Peyer's patch (tissue), 4 donors: ENCODE measurements around the gene MUC6. TPM values are rescaled to one million over a fixed set of nuclear protein-coding genes. Genes with fewer than 3 reads are reported as not detected.

Experiments used
- DNase-seq, 3 donors: peaks; one replicate each; pipeline ENCODE4 v3.0.0-alpha.2; 2017 to 2019
- H3K27ac ChIP-seq, 4 donors: fragments of 200-600 bp; sonication (generic); one replicate each; pipeline ENCODE4 v1.5.1; 2016 to 2019
- H3K27me3 ChIP-seq, 2 donors: fragments of 200-600 bp; sonication (generic); one replicate each; pipeline ENCODE4 v1.5.1; 2019
- H3K36me3 ChIP-seq, 3 donors: fragments of 200-600 bp; sonication (generic); one replicate each; pipeline ENCODE4 v1.5.1; 2016 to 2019
- H3K4me1 ChIP-seq, 4 donors: fragments of 200-600 bp; sonication (generic); one replicate each; pipeline ENCODE4 v1.5.1; 2016 to 2019
- H3K4me3 ChIP-seq, 4 donors: fragments of 200-600 bp; sonication (generic); 1 replicate in 3 of 4; 2 replicates in 1 of 4; pipeline ENCODE4 v1.5.1; 2016 to 2019; ENCODE audit warnings: mild to moderate bottlenecking in 1 of 4
- H3K9me3 ChIP-seq, 4 donors: fragments of 200-600 bp; sonication (generic); one replicate each; pipeline ENCODE4 v1.5.1; 2016 to 2019; ENCODE audit warnings: mild to moderate bottlenecking in 1 of 4
- POLR2A ChIP-seq, 2 donors: fragments of 450-650 bp; IDR thresholded peaks; one replicate each; pipeline ENCODE4 v1.5.1; 2017; ENCODE audit warnings: antibody characterized with exemption in 2 of 2, mild to moderate bottlenecking in 2 of 2, moderate library complexity in 2 of 2
- total RNA-seq, 4 donors: library from RNA; depleted of rRNA; stranded (reverse); fragments of >200 nt; gene quantifications; one replicate each; pipeline ENCODE4 v1.1.0, GENCODE V29; 2016
- TF ChIP-seq, protein P1 (sequence below), 6 experiments: fragments of 450-650 bp in 4 of 6; fragments of 200-600 bp in 2 of 6; sonication (generic) in 1 of 6; IDR thresholded peaks; one replicate each; pipeline ENCODE4 v1.5.1; 2017 to 2019; ENCODE audit warnings: antibody characterized with exemption in 6 of 6, mild to moderate bottlenecking in 3 of 6, moderate library complexity in 1 of 6

The MUC6 gene
- total RNA-seq, 4 donors from 2014 or later = not detected

DNA sequence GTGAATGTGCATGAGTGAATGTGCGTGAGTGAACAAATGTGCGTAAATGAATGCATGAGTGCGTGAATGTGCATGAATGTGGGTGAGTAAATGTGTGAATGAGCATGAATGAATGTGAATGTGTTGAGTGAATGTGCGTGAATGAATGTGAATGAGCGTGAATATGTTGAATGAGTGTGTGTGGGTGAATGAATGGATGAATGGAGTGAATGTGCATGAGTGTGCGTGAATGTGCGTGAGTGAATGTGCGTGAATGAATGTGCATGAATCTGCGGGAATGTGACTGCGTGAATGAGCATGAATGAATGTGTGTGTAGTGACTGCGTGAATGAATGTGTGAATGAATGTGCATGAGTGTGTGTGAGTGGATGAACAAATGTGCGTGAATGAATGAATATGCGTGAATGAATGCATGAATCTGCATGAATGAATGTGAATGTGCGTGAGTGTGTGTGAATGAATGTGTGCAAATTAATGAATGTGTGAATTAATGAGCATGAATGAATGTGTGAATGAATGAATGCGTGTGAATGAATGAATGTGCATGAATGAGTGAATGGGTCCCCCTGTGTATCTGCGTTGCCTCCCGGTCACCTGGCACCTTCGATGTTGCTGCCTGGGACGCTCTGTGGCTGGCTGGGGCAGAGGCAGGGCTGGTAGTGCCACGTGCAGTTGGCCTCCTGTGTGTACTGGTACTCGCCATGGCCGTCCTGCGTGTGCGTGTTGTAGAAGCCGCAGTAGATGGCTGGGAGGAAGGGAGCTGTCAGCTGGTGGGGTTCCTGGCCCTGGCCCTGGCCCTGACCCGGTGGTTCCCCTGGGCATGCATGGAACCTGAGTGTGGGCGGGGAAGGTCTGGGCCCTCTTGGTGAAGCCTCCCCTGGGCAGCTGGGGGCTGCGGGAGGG is 13.4 kb downstream of the MUC6 start:
- Histone ChIP-seq H3K4me1 (no peaks in the 10 kb centered on the region), H3K27me3 (no peaks in the 10 kb centered on the region), H3K4me3 (no peak overlapping the region), H3K27ac (no peak overlapping the region), H3K9me3 (no peaks in the 10 kb centered on the region), H3K36me3 (no peaks in the 10 kb centered on the region)
- TF ChIP-seq POLR2A (IDR thresholded peaks at IDR 0.05) = no peak
- TF ChIP-seq, protein P1, sequence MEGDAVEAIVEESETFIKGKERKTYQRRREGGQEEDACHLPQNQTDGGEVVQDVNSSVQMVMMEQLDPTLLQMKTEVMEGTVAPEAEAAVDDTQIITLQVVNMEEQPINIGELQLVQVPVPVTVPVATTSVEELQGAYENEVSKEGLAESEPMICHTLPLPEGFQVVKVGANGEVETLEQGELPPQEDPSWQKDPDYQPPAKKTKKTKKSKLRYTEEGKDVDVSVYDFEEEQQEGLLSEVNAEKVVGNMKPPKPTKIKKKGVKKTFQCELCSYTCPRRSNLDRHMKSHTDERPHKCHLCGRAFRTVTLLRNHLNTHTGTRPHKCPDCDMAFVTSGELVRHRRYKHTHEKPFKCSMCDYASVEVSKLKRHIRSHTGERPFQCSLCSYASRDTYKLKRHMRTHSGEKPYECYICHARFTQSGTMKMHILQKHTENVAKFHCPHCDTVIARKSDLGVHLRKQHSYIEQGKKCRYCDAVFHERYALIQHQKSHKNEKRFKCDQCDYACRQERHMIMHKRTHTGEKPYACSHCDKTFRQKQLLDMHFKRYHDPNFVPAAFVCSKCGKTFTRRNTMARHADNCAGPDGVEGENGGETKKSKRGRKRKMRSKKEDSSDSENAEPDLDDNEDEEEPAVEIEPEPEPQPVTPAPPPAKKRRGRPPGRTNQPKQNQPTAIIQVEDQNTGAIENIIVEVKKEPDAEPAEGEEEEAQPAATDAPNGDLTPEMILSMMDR (IDR thresholded peaks at IDR 0.05) = no peak
- DNase-seq = no peak

DNA sequence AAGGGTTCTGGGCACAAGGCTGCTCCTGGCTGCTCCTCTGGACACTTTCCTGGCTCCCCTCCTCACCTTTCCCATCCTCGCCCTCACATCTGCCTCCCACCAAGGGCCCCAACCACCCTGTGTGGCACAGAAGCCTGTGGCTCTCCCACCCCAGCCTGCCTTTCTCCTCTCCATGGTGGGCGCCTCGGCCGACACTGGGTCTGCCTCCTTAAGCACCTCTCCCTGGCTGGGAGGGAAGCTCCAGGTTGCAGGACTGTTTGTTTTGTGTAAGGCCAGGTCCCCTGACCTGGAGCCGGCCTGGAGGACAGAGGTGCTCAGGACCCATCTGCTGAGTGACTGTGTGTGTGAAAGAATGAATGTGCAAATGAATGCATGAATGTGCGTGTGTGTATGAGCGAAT is 14.1 kb downstream of the MUC6 start:
- Histone ChIP-seq H3K27ac (no peak overlapping the region), H3K4me1 (no peaks in the 10 kb centered on the region), H3K36me3 (no peaks in the 10 kb centered on the region), H3K9me3 (no peaks in the 10 kb centered on the region), H3K27me3 (no peaks in the 10 kb centered on the region), H3K4me3 (no peak overlapping the region)
- DNase-seq = no peak
- TF ChIP-seq, protein P1 (IDR thresholded peaks at IDR 0.05) = no peak
- no peak for TF ChIP-seq POLR2A (IDR thresholded peaks at IDR 0.05)

DNA sequence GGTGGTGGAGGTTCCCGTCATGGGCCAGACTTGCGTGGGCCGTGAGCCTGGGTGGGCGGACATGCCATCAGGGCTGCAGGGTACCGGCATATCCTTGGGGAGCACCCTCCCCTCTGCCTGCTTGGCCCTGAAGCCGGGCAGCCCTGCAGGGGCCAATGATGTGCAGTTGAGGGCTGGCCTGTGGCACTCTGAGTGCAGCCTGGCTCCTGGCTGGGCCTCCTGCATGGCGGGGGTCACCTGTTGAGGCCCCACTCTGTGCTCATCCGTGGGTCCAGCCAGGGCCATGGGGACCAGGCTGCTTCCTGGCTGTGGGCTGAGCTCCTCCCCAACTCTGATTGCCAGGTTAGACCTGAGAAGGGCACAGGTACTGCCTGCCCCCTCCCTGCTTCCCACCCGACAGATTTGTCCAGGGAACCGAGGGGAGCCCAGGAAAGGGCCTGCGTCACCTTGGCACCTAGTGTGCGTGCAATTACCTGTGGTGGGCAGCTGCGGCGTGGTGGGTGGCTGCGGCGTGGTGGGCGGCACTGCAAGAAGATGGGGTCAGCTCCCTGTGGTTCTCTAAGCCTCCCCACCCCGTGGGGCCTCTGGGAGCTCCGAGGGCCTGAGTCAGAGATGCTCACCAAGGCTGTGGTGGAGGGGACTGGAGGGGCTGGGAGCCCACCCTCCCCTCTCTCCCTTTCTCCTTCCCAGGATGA is 16.2 kb downstream of the MUC6 start:
- H3K9me3 ChIP-seq = no peaks in the 10 kb centered on the region
- no peaks in the 10 kb centered on the region for H3K27me3 ChIP-seq
- no peak overlapping the region for H3K4me3 ChIP-seq
- no peak overlapping the region for H3K27ac ChIP-seq
- H3K4me1 ChIP-seq = no peaks in the 10 kb centered on the region
- H3K36me3 ChIP-seq = no peaks in the 10 kb centered on the region
- no peak for DNase-seq
- TF ChIP-seq, protein P1 (IDR thresholded peaks at IDR 0.05) = no peak
- no peak for TF ChIP-seq POLR2A (IDR thresholded peaks at IDR 0.05)

DNA sequence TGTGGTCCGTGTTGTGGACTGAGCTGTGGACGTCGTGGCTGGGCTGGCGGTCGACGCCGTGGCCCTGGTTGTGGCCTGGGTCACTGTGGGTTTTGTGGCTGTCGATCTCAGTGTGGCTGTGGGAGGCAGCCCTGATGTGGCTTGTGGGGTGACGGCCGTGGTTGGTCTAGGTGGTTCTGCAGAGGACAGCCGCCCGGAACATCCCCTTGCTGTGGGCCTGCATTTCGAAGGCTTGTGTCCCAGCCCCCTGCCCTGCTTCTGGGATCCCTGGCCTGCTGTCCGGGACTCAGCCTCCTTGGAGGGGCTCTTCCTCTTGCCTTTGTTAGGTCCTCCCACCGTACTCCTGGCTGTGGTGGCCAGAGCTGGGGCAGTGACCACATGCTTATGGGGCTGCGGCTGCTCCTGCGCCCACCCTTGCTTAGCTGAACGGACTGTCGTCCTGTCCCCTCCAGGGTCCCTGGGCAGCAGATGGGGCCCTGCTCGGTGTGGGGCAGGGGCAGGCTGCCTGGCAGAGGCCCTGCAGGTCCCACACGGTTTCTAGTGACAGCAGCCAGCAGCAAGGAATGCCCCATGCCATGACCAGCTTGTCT is 17.1 kb downstream of the MUC6 start:
- H3K9me3 ChIP-seq = no peaks in the 10 kb centered on the region
- no peak overlapping the region for H3K4me3 ChIP-seq
- no peak overlapping the region for H3K27ac ChIP-seq
- H3K4me1 ChIP-seq = no peaks in the 10 kb centered on the region
- no peak for DNase-seq
- TF ChIP-seq, protein P1 (IDR thresholded peaks at IDR 0.05) = no peak
- no peak for TF ChIP-seq POLR2A (IDR thresholded peaks at IDR 0.05)
- no peaks in the 10 kb centered on the region for H3K27me3 ChIP-seq
- no peaks in the 10 kb centered on the region for H3K36me3 ChIP-seq

DNA sequence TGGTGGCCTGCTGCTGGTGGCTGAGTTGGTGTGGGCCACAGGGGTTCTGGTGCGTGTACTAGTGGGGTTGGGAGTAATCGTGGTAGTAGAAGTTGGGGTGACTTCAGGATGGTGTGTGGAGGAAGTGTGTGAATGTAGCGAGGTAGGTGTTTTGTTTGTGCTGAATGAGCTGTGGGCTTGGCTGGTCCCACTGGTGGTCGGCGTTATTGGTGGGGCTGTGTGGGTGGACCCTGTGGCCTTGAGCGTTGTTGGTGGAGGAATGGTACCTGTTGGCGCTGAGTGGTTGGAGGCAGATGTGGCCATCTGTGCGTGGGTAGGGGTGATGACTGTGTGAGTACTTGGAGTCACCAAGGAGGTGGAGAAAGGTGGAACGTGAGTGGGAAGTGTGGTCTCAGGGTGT is 18.4 kb downstream of the MUC6 start:
- no peak for DNase-seq
- no peak for TF ChIP-seq POLR2A (IDR thresholded peaks at IDR 0.05)
- TF ChIP-seq, protein P1 (IDR thresholded peaks at IDR 0.05) = no peak
- H3K9me3 ChIP-seq = no peaks in the 10 kb centered on the region
- no peaks in the 10 kb centered on the region for H3K27me3 ChIP-seq
- H3K27ac ChIP-seq = no peak overlapping the region
- H3K4me1 ChIP-seq = no peaks in the 10 kb centered on the region
- H3K4me3 ChIP-seq = no peak overlapping the region
- no peaks in the 10 kb centered on the region for H3K36me3 ChIP-seq
